T-cell (primary cell): ENCODE data around the gene CIART. TPM values are rescaled to one million over a fixed set of nuclear protein-coding genes. Genes with fewer than 3 reads are reported as not detected.
A peak's percentile ranks its signal among the peaks of the same experiment; 100 is the strongest.

Source experiments
- ATAC-seq, 4 experiments: fragments of 200-7000 bp in 3 of 4; fragments of 150-1000 bp in 1 of 4; cut with Tn5 transposase; replicated peaks in 1 of 4; 1 replicate in 3 of 4; 2 replicates in 1 of 4; pipeline ENCODE4 v1.10.0; 2021; ENCODE audit warnings: moderate library complexity in 3 of 4, mild to moderate bottlenecking in 2 of 4, moderate number of reproducible peaks in 1 of 4
- CTCF ChIA-PET, 2 donors: fragments of 300-600 bp; sonication (Branson Sonifier 250); formaldehyde crosslinking; loops; one replicate each; lab custom pipeline; 2022; ENCODE audit warnings: antibody characterized with exemption in 2 of 2; lab: Charles Lee
- POLR2A ChIA-PET, 2 donors: fragments of 300-600 bp; sonication (Branson Sonifier 250); formaldehyde crosslinking; loops; one replicate each; lab custom pipeline; 2022; ENCODE audit warnings: antibody characterized with exemption in 2 of 2; lab: Charles Lee
- DNase-seq, 35 experiments: peaks; one replicate each; pipeline versions ENCODE4 v3.0.0 to v3.0.0-alpha.2; 2013 to 2023
- H3K27ac ChIP-seq: one replicate; pipeline ENCODE4 v1.5.1; 2013; ENCODE audit warnings: low read length
- H3K27me3 ChIP-seq, 2 experiments: replicated peaks in 1 of 2; 1 replicate in 1 of 2; 2 replicates in 1 of 2; pipeline versions ENCODE4 v1.6.1 to v1.7.0; 2013; ENCODE audit warnings: low read length in 1 of 2, mixed read lengths in 1 of 2; ENCODE audit not compliant: control insufficient read depth in 2 of 2, insufficient read depth in 2 of 2; ENCODE audit errors: extremely low read depth in 1 of 2
- H3K36me3 ChIP-seq, 2 donors: 1 replicate in 1 of 2; 2 replicates in 1 of 2; pipeline versions ENCODE4 v1.6.1 to v1.7.0; 2013; ENCODE audit warnings: low read length in 1 of 2; ENCODE audit not compliant: control insufficient read depth in 2 of 2, insufficient read depth in 1 of 2; ENCODE audit errors: extremely low read depth in 1 of 2
- H3K4me1 ChIP-seq, 2 experiments: 1 replicate in 1 of 2; 2 replicates in 1 of 2; pipeline versions ENCODE4 v1.6.1 to v1.7.0; 2013; ENCODE audit warnings: low read length in 2 of 2, mixed read lengths in 1 of 2; ENCODE audit not compliant: insufficient read depth in 2 of 2, control insufficient read depth in 1 of 2; ENCODE audit errors: extremely low read depth in 1 of 2
- H3K4me3 ChIP-seq, 2 donors: 1 replicate in 1 of 2; 2 replicates in 1 of 2; pipeline versions ENCODE4 v1.5.1 to v1.7.0; 2013; ENCODE audit warnings: mild to moderate bottlenecking in 2 of 2, low read length in 1 of 2, moderate library complexity in 1 of 2; ENCODE audit not compliant: control insufficient read depth in 1 of 2; ENCODE audit errors: extremely low read depth in 1 of 2
- H3K9me3 ChIP-seq: 2 replicates; pipeline ENCODE4 v1.7.0; 2013
- H3K27ac Mint-ChIP-seq, 2 donors: one replicate each; pipeline ENCODE4 v1.8.0; 2020 to 2021; ENCODE audit warnings: mild to moderate bottlenecking in 2 of 2, mixed read lengths in 2 of 2
- H3K27me3 Mint-ChIP-seq, 2 donors: one replicate each; pipeline ENCODE4 v1.8.0; 2021 to 2022; ENCODE audit warnings: mixed read lengths in 2 of 2
- H3K36me3 Mint-ChIP-seq: one replicate; pipeline ENCODE4 v1.8.0; 2021; ENCODE audit warnings: mixed read lengths
- H3K4me1 Mint-ChIP-seq, 3 donors: one replicate each; pipeline ENCODE4 v1.8.0; 2020 to 2022; ENCODE audit warnings: mixed read lengths in 3 of 3, mild to moderate bottlenecking in 1 of 3
- H3K4me3 Mint-ChIP-seq, 3 donors: one replicate each; pipeline ENCODE4 v1.8.0; 2020 to 2022; ENCODE audit warnings: mild to moderate bottlenecking in 3 of 3, mixed read lengths in 3 of 3, moderate library complexity in 3 of 3
- H3K9me3 Mint-ChIP-seq, 3 donors: one replicate each; pipeline ENCODE4 v1.8.0; 2020 to 2022; ENCODE audit warnings: mixed read lengths in 3 of 3
- WGBS: methylation state at CpG from one replicate; pipeline ENCODE4 v1.1.5; 2013; ENCODE audit warnings: missing lambda C conversion rate; ENCODE audit not compliant: insufficient coverage; 5-methylcytosine and 5-hydroxymethylcytosine counted together
- total RNA-seq, 35 experiments: library from RNA in 6 of 35; stranded (reverse) in 6 of 35; fragments of 120-200 nt in 1 of 35; gene quantifications; one replicate each; pipeline versions ENCODE4 v1.2.1 to v1.2.4 and lab custom pipeline; 2013 to 2026

Gene CIART
- total RNA-seq, 5 donors from 2014 or later (not counting 1 experiment from before 2014, with no cell fraction given): 0.63 to 2.9 (median 1.3) TPM

GRCh38 chr1:150249936-150250335 is 32.4 kb upstream of the CIART start:
- H3K4me3 ChIP-seq: no peak overlapping the region
- CTCF ChIA-PET: no interaction called here
- Mint-ChIP-seq H3K27ac (no peak overlapping the region), H3K27me3 (peaks cover 6 to 8% of the 10 kb centered on the region in 2 donors), H3K9me3 (no peaks in the 10 kb centered on the region), H3K4me1 (no peaks in the 10 kb centered on the region), H3K36me3 (no peaks in the 10 kb centered on the region), H3K4me3 (no peak overlapping the region)
- WGBS: 80% methylated on average over 1 of the region's 2 CpGs
- ATAC-seq (no peak), DNase-seq (no peak)
- H3K4me1 ChIP-seq: no peaks in the 10 kb centered on the region
- H3K27me3 ChIP-seq: peaks cover 0 to 28% of the 10 kb centered on the region in 2 experiments
- no peaks in the 10 kb centered on the region for H3K9me3 ChIP-seq
- POLR2A ChIA-PET: no interaction called here
- H3K36me3 ChIP-seq: no peaks in the 10 kb centered on the region
- no peak overlapping the region for H3K27ac ChIP-seq

- H3K9me3 ChIP-seq: no peaks in the 10 kb centered on the region
- H3K27ac ChIP-seq: no peak overlapping the region
- peaks cover 2 to 17% of the 10 kb centered on the region in 2 experiments for H3K4me1 ChIP-seq
- no peak for DNase-seq
- peaks cover 14 to 16% (median 15%) of the 10 kb centered on the region in 3 donors for H3K4me1 Mint-ChIP-seq
- H3K27me3 Mint-ChIP-seq: peaks cover 31 to 43% of the 10 kb centered on the region in 2 donors
- POLR2A ChIA-PET: interaction anchor here in 1 of 2 donors (0.6 kb wide), 1 partner anchor 1162 kb away, joined by 3 read pairs; no protein-coding TSS in a partner anchor
- H3K27ac Mint-ChIP-seq: peak overlapping the region in 1 of 2 donors; percentile 37
- peak overlapping the region in 1 of 2 donors; percentile 25 for H3K4me3 ChIP-seq
- no CpG with 5 or more reads among the region's 1 CpG for WGBS
- H3K9me3 Mint-ChIP-seq: no peaks in the 10 kb centered on the region
- H3K36me3 ChIP-seq: no peaks in the 10 kb centered on the region
- H3K27me3 ChIP-seq: peaks cover 9 to 49% of the 10 kb centered on the region in 2 experiments
- peak overlapping the region; percentile 58 to 63 (median 58) for H3K4me3 Mint-ChIP-seq
- CTCF ChIA-PET: interaction anchor here (0.5 to 2.1 kb wide), 12 partner anchors 9 to 259 kb away, joined by 3 to 12 read pairs (median 3); partner anchors contain the start of genes APH1A (in 1 of the 2) and CIART (in 1 of the 2)
- no peaks in the 10 kb centered on the region for H3K36me3 Mint-ChIP-seq
- ATAC-seq: peak in 1 of 4 experiments; percentile 5
These were observed 26.2 kb upstream of the CIART start for GRCh38 chr1:150256198-150256553.

GRCh38 chr1:150256554-150257341 is 25.6 kb upstream of the CIART start:
- POLR2A ChIA-PET: interaction anchor here in 1 of 2 donors (0.5 to 0.6 kb wide), 2 partner anchors 659 to 1161 kb away, joined by 3 to 5 read pairs; no protein-coding TSS in a partner anchor

GRCh38 chr1:150257624-150258585 is 24.4 kb upstream of the CIART start, which contains the start of gene CA14:
Gene CA14 (plus strand): TSS chr1:150257774. CDS start chr1:150258129, 355 bp downstream.
- H3K36me3 Mint-ChIP-seq: no peaks in the 10 kb centered on the region
- H3K9me3 Mint-ChIP-seq: no peaks in the 10 kb centered on the region
- 51% methylated on average over 7 of the region's 13 CpGs for WGBS
- H3K4me1 Mint-ChIP-seq: peaks cover 14 to 16% (median 15%) of the 10 kb centered on the region in 3 donors
- Histone ChIP-seq H3K27ac (no peak within 1 kb of the TSS), H3K9me3 (no peaks in the 10 kb centered on the region), H3K36me3 (no peaks in the 10 kb centered on the region), H3K4me3 (no peak within 1 kb of the TSS), H3K27me3 (peaks cover 9 to 41% of the 10 kb centered on the region in 2 experiments), H3K4me1 (peaks cover 2 to 17% of the 10 kb centered on the region in 2 experiments)
- ChIA-PET POLR2A (interaction anchor here in 1 of 2 donors (0.5 kb wide), 1 partner anchor 658 kb away, joined by 5 read pairs; no protein-coding TSS in a partner anchor), CTCF (interaction anchor here in 1 of 2 donors (0.6 kb wide), 1 partner anchor 66 kb away, joined by 3 read pairs; no protein-coding TSS in a partner anchor)
- ATAC-seq: no peak
- H3K4me3 Mint-ChIP-seq: peak within 1 kb of the TSS in 1 of 3 donors; percentile 58
- peaks cover 31 to 43% of the 10 kb centered on the region in 2 donors for H3K27me3 Mint-ChIP-seq
- no peak within 1 kb of the TSS for H3K27ac Mint-ChIP-seq
- no peak for DNase-seq

More at GRCh38 chr1:150256554-150257341, 25.6 kb upstream of the CIART start:
- Histone ChIP-seq H3K27ac (no peak overlapping the region), H3K27me3 (peaks cover 9 to 49% of the 10 kb centered on the region in 2 experiments), H3K4me3 (no peak overlapping the region), H3K4me1 (peaks cover 2 to 17% of the 10 kb centered on the region in 2 experiments), H3K36me3 (no peaks in the 10 kb centered on the region), H3K9me3 (no peaks in the 10 kb centered on the region)
- DNase-seq: no peak
- Mint-ChIP-seq H3K27me3 (peaks cover 31 to 43% of the 10 kb centered on the region in 2 donors), H3K27ac (no peak overlapping the region), H3K9me3 (no peaks in the 10 kb centered on the region), H3K36me3 (no peaks in the 10 kb centered on the region), H3K4me1 (peaks cover 14 to 16% (median 15%) of the 10 kb centered on the region in 3 donors), H3K4me3 (peak overlapping the region in 1 of 3 donors; percentile 58)
- CTCF ChIA-PET: interaction anchor here (0.5 to 2.1 kb wide), 12 partner anchors 10 to 260 kb away, joined by 3 to 12 read pairs (median 3); partner anchors contain the start of genes APH1A (in 1 of the 2) and CIART (in 1 of the 2)
- no peak for ATAC-seq
- WGBS: 14% methylated on average over 7 of the region's 14 CpGs

- H3K9me3 ChIP-seq: no peaks in the 10 kb centered on the region
- H3K36me3 ChIP-seq: no peaks in the 10 kb centered on the region
- H3K27me3 ChIP-seq: peaks cover 9 to 33% of the 10 kb centered on the region in 2 experiments
- ChIA-PET CTCF (interaction anchor here in 1 of 2 donors (0.7 kb wide), 1 partner anchor 166 kb away, joined by 4 read pairs; no protein-coding TSS in a partner anchor), POLR2A (interaction anchor here (0.6 to 0.9 kb wide), 2 partner anchors 40 to 178 kb away, joined by 3 read pairs; no protein-coding TSS in a partner anchor)
- no peak overlapping the region for H3K4me3 ChIP-seq
- 71% methylated on average over 1 of the region's 4 CpGs for WGBS
- H3K4me3 Mint-ChIP-seq: no peak overlapping the region
- H3K4me1 Mint-ChIP-seq: peaks cover 14 to 16% (median 15%) of the 10 kb centered on the region in 3 donors
- no peaks in the 10 kb centered on the region for H3K9me3 Mint-ChIP-seq
- H3K4me1 ChIP-seq: peaks cover 2 to 17% of the 10 kb centered on the region in 2 experiments
- H3K27ac ChIP-seq: no peak overlapping the region
- no peak for DNase-seq
- H3K27ac Mint-ChIP-seq: no peak overlapping the region
- no peak for ATAC-seq
- H3K36me3 Mint-ChIP-seq: no peaks in the 10 kb centered on the region
- H3K27me3 Mint-ChIP-seq: peaks cover 25 to 39% of the 10 kb centered on the region in 2 donors
These were observed 23.1 kb upstream of the CIART start for GRCh38 chr1:150259217-150259616.
